ENCODE results near the gene ELFN1. TPM values are rescaled to one million over a fixed set of nuclear protein-coding genes. Genes with fewer than 3 reads are reported as not detected.

Gene ELFN1
- polyA plus RNA-seq, 1 of the 3 experiments (the other 2 are of a cell fraction) = 0.05 TPM

- CTCF ChIA-PET = interaction anchor here (0.7 to 3.8 kb wide), 10 partner anchors 9 to 559 kb away, joined by 3 to 28 read pairs (median 4); no protein-coding TSS in a partner anchor
- Histone ChIP-seq H4K20me1 (ENCODE audit: insufficient read depth) (no peaks in the 10 kb centered on the region), H3K9ac (no peak overlapping the region), H3K4me1 (ENCODE audit: control insufficient read depth in 1 of 2, insufficient read depth in 2 of 2, low read depth in 1 of 2, low read length in 1 of 2) (peaks cover 0 to 82% of the 10 kb centered on the region in 2 experiments; a peak in 1 of 4 replicates), H3K79me2 (ENCODE audit: insufficient read depth) (no peaks in the 10 kb centered on the region), H3K9me2 (no peaks in the 10 kb centered on the region), H3K27me3 (ENCODE audit: insufficient read depth) (peaks cover 21% of the 10 kb centered on the region), H3K27ac (ENCODE audit: low read depth in 2 of 2, low read length in 1 of 2) (peak overlapping the region in 1 of 2 experiments; percentile 71; a peak in 1 of 4 replicates), H3K4me3 (ENCODE audit: low read depth in 2 of 2, low read length in 1 of 2) (no peak overlapping the region), H2AFZ (ENCODE audit: low read depth) (no peak overlapping the region), H3K4me2 (no peak overlapping the region), H3F3A (replicated peaks; ENCODE audit: insufficient read depth) (no peaks in the 10 kb centered on the region), H3K9me3 (no peaks in the 10 kb centered on the region), H3K36me3 (replicated peaks in 1 of 2; ENCODE audit: control insufficient read depth in 1 of 2, insufficient read depth in 2 of 2, low read length in 1 of 2) (no peaks in the 10 kb centered on the region)
- WGBS (ENCODE audit: low lambda C conversion rate) = 76% methylated on average over 9 of the region's 9 CpGs
- no peak for DNase-seq
- POLR2A ChIA-PET = no interaction called here
- TF ChIP-seq, protein P1, sequence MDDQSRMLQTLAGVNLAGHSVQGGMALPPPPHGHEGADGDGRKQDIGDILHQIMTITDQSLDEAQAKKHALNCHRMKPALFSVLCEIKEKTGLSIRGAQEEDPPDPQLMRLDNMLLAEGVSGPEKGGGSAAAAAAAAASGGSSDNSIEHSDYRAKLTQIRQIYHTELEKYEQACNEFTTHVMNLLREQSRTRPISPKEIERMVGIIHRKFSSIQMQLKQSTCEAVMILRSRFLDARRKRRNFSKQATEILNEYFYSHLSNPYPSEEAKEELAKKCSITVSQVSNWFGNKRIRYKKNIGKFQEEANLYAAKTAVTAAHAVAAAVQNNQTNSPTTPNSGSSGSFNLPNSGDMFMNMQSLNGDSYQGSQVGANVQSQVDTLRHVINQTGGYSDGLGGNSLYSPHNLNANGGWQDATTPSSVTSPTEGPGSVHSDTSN (IDR thresholded peaks at IDR 0.05) = no peak
- no peak for TF ChIP-seq MXI1 (IDR thresholded peaks at IDR 0.05; ENCODE audit: low read depth, low read length)
- TF ChIP-seq, protein P2, sequence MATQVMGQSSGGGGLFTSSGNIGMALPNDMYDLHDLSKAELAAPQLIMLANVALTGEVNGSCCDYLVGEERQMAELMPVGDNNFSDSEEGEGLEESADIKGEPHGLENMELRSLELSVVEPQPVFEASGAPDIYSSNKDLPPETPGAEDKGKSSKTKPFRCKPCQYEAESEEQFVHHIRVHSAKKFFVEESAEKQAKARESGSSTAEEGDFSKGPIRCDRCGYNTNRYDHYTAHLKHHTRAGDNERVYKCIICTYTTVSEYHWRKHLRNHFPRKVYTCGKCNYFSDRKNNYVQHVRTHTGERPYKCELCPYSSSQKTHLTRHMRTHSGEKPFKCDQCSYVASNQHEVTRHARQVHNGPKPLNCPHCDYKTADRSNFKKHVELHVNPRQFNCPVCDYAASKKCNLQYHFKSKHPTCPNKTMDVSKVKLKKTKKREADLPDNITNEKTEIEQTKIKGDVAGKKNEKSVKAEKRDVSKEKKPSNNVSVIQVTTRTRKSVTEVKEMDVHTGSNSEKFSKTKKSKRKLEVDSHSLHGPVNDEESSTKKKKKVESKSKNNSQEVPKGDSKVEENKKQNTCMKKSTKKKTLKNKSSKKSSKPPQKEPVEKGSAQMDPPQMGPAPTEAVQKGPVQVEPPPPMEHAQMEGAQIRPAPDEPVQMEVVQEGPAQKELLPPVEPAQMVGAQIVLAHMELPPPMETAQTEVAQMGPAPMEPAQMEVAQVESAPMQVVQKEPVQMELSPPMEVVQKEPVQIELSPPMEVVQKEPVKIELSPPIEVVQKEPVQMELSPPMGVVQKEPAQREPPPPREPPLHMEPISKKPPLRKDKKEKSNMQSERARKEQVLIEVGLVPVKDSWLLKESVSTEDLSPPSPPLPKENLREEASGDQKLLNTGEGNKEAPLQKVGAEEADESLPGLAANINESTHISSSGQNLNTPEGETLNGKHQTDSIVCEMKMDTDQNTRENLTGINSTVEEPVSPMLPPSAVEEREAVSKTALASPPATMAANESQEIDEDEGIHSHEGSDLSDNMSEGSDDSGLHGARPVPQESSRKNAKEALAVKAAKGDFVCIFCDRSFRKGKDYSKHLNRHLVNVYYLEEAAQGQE (IDR thresholded peaks at IDR 0.05; ENCODE audit: low read depth, low read length) = no peak
- TF ChIP-seq FOSL2 (IDR thresholded peaks at IDR 0.05; ENCODE audit: borderline replicate concordance, low read depth) = no peak
- TF ChIP-seq, protein P3, sequence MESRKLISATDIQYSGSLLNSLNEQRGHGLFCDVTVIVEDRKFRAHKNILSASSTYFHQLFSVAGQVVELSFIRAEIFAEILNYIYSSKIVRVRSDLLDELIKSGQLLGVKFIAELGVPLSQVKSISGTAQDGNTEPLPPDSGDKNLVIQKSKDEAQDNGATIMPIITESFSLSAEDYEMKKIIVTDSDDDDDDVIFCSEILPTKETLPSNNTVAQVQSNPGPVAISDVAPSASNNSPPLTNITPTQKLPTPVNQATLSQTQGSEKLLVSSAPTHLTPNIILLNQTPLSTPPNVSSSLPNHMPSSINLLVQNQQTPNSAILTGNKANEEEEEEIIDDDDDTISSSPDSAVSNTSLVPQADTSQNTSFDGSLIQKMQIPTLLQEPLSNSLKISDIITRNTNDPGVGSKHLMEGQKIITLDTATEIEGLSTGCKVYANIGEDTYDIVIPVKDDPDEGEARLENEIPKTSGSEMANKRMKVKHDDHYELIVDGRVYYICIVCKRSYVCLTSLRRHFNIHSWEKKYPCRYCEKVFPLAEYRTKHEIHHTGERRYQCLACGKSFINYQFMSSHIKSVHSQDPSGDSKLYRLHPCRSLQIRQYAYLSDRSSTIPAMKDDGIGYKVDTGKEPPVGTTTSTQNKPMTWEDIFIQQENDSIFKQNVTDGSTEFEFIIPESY (IDR thresholded peaks at IDR 0.05; ENCODE audit: borderline replicate concordance, low read depth) = no peak
- TF ChIP-seq TAF1 (IDR thresholded peaks at IDR 0.05; ENCODE audit: borderline replicate concordance, low read depth, low read length) = no peak
- TF ChIP-seq TEAD4 (IDR thresholded peaks at IDR 0.05; ENCODE audit: borderline replicate concordance, insufficient read depth) = no peak
Measured at GRCh38 chr7:1649751-1650326, 20.2 kb upstream of the ELFN1 start.
